ENCODE results near the gene KCTD16.

- TF ChIP-seq CTCF (IDR thresholded peaks at IDR 0.05) (no peak), POLR2A (IDR thresholded peaks at IDR 0.05) (no peak)
Observed at GRCh38 chr5:144195448-144195847, 24.8 kb downstream of the KCTD16 start.

All from heart left ventricle (tissue), 13 donors.